ENCODE measurements around the gene STX18.
A peak's percentile ranks its signal among the peaks of the same experiment; 100 is the strongest.
"Not testable (repeated sequence)": the region's sequence is repeated elsewhere in the genome, so short reads cannot be mapped to it uniquely, and the experiment has no call there.

STX18 gene

DNA sequence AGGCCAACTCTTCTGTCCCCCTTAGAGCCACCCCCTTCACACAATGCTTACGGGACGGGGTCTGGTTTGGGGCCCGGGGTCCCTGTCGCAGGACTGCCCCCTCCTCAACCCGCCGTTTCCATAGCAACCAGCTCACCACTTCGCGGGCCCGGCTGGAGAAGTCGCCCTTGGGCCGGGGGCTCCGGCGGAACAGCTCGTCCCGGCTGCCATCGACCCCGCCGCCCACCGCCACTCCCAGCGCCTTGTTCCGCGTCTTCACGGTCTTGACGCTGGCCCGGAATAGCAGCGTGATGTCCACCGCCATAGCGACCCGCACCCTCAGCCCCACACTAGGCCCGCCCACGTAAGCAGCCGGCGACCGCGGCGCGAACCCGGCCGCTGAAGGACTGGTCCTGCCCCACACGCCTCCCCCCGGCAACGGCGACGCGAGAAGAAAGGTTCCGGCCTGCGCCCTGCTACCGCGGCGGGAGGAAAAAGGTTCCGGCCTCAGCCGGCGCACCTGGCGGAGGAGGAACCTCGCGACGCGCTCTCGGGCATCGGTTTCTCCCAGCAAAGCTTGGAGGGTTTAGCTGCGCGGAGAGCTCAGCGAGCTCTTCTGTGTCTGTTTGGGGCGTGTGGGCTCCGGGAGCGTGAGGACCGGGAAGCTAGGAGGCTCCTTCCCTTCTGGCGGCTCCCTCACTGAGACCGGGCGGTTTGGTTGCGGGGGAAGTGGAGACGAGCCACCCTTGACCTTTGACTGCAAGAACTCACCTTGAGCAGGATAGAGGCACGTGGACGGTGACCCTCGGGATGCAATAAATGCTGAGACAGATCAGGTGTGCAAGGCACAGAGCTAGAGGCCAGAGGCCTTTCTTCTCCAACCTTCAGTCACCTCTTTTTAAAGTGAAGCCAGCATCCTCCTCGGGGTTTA lies at the start of gene STX18:
Gene STX18 (minus strand): TSS at position 388 of the 910 bp plus-strand sequence. CDS start 84 bp downstream, at position 304.
- peak; percentile 91 for DNase-seq

DNA sequence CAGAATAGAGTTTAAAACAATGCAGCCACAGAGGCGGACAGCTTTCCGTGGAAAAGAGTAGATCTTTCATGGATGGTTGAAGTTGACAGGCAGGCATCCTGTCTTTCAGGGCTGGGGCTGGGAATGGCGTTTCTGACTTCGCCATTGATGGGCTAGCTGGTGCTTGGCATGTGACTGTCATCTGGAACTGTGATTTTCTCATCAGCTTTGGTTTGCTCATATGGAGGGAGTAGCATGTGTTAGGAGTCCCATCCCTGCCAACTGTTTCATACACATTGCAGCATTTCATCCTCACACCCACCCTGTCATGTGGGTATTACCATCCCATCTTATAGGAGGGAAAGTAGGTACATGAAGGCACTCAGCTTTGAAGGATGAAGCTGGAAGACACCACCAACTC lies 49.2 kb upstream of the STX18 start:
- DNase-seq, result no peak

DNA sequence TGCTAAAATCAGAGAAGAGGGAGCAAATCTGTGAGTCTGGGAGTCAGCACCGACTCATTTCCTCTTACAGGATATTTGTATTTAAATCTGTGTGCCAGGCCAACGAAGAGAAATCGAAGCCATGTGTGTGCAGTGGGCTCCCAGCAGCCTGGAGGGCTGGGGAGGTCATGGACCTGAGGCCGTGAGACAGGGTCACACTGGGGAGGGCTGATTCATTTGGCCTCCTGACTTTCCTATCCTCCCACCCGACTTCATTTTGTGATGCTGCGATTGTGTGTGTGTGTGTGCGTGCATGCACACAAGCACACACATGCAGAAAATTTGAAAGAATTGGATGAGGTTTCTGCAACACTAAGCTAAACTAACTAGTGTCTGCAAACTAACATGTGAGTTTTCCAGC lies 48.7 kb upstream of the STX18 start:
- DNase-seq, result no peak

DNA sequence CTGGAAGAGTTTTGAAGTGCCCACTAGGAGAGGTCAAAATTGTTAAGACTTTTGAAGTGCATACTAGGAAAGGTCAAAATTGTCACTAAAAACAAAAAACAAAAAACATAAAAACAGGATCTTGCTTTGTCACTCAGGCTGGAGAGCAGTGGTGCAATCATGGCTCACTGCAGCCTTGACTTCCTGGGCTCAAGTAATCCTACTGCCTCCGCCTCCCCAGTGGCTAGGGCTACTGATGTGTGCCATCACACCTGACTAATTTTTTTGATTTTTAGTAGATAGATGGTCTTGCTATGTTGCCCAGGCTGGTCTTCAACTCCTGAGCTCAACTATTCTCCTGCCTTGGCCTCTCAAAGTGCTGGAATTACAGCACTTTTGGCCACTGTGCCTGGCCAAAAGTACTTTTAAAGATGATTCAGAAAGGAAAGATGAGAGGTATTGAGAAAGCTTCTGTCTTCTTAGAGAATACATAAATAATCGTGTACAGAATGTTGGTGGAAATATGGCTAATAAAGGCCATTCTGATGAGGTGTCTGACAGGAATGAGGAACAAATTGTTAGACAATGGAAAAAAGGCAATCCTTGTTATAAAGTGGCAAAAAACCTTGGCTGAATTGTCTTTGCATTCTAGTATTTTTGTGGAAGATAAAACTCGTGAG lies 43.3 kb upstream of the STX18 start:
- no peak for DNase-seq

DNA sequence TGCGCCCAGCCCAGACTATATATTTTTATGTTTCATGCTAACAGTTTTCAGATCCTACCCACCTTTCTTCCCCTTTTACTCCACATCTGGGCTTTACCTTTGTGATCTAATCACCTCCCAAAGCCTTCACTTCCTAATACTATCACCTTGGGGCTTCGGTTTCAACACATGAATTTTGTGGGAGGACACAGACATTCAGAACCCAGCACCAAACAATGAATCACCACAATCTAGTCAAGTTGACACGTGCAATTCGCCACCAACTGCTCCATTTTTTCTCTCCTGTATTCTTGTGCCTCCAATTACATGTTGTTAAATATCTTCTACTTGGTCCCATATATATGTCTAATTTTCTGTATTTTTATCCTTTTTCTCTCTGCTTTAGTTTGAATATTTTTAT lies 41.8 kb upstream of the STX18 start:
- no peak for DNase-seq

DNA sequence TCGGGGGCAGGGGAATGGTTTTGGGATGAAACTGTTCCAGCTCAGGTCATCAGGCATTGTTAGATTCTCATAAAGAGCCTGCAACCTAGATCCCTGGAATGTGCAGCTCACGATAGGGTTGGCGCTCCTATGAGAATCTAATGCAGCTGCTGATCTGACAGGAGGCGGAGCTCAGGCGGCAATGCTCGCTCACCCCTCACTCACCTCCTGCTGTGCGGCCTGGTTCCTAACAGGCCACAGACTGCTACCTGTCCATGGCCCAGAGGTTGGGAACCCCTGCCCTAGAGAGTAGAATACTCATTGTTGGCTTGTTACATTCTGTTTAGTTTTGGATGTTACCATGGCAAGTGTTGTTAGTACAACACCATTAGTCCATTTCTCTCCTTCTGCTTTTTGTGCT lies 40.8 kb upstream of the STX18 start:
- no peak for DNase-seq

DNA sequence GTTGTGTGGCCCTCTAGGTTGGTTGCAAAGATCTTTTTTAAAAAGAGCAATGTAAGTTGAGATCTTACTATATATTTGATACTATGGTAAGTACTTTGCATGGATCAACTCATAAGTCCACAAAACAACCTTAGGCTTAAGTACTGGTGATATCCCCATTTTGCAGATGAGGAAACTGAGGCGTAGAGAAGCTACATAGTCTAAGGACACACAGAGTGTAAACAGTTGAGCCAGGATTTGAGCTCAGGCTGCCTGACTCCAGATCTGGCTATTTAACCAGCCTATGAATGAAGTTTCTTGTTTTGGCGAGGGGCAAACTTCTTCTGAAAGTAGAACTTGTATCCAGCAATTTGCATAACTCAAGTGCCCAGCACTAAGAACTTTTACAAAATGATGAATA lies 38.6 kb upstream of the STX18 start:
- no peak for DNase-seq

DNA sequence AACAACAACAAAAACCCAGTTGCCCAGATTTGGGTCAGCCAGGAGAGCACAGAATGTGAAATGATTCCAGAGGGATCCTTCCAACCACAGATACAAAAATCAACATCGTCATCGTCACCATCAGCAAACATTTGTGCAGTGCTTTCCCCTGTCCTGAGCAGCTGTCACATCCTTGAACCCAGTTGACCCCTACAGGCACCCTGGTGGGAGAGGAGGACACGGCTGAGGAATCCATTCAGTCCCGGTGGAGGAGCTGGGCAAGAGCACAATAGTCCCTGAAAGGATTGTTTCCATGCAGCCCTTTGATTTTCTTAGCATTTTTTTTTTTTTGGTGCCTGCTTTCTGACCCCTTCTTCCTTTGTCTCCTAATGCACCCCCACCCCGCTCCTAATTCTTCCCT lies 37.1 kb upstream of the STX18 start:
- no peak for DNase-seq

DNA sequence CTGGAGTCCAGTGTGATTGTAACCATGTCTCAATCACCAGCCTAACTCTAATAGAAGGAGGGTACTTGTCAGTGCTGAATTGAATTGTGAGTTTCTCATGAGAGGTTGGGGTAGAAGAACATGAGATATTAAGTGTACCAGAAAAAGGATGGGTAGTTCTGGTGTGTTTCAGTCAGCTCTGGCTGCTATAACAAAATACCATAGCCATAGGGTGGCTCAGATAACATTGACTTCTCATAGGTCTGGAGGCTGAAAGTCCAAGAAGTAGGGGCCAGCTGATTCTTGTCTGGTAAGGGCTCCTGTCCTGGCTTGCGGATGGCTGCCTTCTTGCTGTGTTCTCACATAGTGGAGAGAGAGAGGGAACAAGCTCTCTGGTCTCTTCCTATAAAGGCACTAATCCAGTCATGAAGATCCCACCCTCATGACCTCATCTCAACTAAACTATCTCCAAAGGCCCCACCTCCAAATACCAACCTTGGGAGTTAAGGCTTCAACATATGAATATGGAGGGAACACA lies 35.6 kb upstream of the STX18 start:
- DNase-seq, result no peak

DNA sequence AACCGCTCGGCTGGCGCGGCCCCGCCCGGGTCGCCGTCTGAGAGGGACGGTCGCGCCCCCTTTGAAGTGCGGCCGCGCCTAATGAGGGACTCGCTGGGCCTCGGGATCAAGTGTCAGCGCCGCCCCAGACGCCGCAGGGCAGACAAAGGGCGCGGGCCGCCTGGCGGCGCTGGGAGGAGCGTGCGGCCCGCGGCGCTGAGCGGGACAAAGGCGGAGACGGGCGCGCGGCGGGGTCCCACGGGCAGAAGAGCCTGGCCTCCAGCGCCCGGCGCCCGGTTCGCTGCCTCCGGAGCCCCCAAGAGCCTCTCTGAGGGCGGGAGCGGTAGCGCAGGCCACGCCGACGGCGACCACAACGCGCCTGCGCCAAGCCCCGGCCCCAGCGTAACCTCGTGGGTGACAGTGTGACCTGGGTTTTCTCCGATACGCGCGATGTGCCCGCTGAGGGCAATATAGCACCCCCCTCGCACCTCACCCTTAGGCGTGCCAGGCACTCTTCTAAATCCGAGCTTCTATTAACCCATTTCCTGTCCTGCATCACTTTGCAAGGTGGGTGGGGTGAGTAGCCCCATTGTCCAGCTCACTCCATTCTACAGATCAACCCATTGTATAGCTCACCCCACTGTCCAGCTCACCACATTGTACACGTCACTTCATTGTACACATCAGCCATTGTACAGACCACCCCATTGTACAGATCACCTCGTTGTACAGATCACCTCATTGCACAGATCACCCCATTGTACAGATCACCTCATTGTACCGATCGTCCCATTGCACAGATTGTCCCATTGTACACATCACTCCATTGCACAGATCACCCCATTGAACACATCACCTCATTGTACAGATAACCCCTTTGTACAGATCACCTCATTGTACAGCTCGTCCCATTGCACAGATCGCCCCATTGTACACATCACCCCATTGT lies 33.7 kb upstream of the STX18 start:
- DNase-seq, result peak; percentile 73

DNA sequence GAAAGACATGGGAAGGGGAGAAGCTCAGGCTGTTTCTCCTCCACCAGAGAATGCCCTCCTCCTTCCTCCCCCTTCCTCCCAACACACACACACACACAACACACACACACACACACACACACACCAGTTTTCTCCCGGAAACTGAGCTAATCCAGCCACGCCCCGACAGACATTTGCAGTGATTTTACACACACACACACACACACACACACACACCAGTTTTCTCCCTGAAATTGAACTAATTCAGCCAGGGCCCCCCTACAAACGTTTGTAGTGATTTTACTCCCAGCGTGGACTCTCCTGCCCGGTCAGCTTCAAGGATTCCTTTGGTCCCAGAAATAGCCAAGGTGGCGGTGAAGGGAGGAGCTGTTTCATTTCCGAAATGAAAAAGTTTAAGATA lies 32.9 kb upstream of the STX18 start:
- peak; percentile 7 for DNase-seq

DNA sequence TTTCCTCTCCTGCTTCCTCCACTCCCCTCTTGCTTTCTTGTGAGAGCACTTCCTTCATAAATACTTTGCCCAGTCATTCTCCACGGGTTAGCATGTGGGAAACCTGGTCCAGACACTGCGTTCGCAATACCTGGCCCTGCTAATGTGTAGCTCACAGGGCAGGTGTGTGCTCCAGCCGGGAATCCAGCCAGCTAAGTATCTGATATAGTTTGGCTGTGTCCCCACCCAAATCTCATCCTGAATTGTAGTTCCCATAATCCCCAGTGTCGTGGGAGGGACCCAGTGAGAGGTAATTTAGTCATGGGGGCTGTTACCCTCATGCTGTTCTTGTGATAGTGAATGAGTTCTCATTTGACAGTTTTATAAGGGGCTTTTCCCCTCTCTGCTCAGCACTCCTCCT lies 32.2 kb upstream of the STX18 start:
- DNase-seq, result no peak

DNA sequence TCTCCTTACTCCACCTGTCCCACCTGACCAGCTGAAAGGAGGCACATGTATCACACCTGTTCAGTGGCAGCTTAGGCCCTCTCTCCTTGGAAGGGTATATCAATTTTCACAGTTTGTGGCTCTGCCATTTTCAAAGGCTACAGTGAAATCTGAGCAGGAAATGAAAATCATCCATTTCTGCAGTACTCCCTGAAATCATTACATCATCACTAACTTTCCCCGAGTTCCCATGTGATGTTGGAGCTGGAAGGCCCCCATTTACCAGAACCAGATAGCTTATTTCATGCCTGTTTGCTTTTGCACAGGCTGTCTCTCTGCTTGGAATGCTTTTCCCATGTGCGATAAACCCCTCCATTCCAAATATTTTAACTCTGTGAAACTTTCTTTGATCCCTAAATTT lies 31.0 kb upstream of the STX18 start:
- no peak for DNase-seq

DNA sequence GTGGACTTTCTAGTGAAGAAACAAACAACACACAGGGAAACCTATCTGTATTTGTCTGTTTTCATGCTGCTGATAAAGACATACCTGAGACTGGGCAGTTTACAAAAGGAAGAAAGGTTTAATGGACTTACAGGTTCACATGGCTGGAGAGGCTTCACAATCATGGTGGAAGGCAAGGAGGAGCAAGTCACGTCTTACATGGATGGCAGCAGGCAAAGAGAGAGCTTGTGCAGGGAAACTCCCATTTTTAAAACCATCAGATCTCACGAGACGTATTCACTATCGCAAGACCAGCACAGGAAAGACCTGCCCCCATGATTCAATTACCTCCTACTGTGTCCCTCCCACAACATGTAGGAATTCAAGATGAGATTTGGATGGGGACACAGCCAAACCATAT lies 28.0 kb upstream of the STX18 start:
- DNase-seq, result not testable (repeated sequence)

DNA sequence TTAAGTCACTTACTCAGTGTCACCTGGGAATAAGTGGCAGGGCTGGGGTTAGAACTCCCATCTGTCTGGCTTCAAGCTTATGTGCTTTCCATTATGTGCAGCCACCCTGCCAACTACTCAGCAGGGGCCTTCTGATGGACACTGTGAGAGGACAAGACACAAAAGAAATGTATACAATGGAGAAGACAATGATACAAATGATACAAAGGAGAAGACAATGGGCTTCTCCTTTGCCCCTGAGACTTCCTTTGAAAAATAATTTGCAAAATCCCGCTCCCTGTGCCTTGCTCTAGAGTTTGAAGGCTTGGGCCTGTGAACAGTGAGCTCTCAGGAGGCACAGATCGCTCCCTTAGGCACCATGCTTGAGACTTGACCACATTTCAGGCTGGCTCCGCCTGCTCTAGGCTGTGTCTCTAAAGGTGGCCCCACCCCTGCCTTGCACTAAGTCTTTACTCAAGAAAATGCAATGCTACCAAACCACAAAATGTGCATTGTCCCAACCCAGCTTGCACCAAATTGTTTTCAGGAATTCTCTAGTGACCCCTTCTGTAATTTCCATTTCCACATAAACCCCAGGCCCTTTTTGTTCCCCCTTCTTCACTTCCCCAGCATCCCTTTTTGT lies 27.1 kb upstream of the STX18 start:
- no peak for DNase-seq

DNA sequence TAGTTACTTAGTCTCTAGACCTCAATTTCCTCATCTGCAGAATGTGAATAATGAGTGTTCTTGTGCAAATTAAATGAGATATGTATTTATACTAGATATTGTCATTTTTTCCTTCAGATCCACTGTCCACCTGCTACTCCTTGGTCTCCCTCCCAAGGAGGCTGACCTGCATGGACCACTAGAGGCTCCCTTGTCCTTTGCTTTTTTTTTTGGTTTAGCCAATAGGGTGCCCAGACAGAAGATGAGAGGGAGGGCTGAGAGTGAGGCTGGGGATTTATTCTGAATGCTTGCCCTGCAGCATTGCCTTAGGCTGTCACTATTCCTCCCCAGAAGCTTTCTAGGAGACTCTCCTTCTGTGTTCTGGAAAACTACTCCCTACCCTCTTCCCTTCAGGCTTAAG lies 24.5 kb upstream of the STX18 start:
- DNase-seq, result not testable (repeated sequence)

DNA sequence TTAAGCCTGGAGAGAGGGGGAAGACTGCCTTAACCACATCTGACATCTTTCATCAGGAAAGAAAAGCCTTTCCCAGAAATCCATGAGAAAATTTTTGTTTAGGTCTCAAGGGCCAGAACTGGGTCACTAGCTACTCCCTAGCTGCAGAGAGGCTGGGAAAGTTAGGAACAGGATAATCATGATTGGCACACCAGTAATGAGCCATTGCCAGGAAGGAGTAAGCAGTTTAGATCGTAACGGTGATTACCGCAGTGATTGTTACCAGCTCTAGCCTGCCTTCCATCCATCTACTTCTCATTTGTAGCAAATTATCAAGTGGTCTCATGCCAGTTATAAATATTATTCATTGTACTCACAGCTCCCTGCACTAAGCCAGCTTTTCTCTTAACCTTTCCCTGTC lies 22.7 kb upstream of the STX18 start:
- no peak for DNase-seq

DNA sequence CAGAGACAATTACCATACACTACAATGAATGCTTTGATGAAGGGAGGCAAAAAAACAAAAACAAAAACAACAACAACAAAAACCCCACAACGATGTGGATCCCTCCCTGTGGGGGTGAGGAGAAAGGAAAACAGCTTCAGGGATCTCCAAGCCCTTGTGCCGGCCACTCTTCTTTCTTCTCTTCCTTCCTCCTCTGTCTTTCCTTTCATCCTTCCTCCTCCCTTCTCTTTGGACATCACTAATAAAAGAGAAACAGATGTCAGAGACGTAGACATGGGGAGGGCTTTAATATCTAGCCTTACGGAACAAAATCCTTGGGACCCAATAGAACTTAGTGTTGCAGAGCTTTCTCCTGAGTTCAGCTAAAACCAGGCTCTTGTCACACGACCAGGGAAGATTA lies 18.8 kb upstream of the STX18 start:
- DNase-seq, result no peak

DNA sequence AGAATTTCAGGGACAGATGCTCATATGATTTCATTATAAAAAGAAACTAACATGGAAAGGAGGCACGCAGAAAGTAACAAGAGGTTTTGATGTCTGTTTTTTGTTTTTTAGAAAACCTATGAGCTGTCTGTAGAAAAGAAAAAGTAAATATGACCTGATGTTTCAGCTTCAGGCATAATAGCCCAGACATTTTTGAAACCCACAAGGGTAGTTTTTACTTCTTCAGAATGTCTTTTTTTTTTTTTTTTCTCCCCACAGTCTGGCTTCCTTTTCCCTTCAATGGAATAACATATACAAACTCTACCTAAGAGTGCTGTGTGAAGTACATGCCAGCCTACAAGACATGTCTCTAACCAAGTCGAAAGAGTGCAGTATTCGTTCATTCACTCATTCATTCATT lies 18.3 kb upstream of the STX18 start:
- DNase-seq, result no peak

DNA sequence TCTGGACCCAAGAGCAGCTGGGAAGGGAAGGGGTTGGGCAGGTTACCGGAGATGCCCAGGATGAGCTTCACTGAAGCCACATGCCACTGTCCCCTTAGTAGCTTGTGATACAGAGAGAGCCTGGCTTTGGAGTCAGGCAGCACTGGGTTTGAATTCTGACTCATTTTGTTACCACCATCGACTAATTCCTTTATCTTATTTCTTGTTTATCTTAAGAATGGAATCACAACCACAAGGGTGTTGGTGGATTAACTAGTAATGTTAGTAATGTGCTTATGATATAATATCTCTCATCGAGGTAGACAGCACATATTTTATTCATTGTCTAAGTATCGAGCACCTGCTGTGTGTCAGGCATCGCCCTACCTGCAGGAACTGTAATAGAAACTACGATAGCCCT lies 17.7 kb upstream of the STX18 start:
- DNase-seq, result no peak

DNA sequence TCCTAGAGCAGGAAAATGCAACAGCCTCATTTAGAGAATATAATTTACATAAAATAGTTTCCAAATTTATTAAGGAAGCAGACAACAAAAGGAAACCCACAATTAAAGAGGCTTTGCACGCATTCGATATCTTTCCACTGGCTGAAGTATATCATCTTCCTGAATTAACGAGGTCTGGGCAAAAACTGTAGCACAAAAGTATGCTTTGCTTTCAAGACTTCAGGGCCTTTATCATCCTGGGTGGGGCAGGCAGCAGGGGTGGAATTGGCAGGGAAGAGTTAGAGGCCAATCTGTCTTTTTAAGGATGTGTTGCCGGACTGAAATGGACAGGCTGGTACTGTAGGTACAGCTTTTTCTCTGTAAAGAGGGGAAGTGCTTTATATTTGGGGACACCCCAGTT lies 17.0 kb upstream of the STX18 start:
- no peak for DNase-seq

DNA sequence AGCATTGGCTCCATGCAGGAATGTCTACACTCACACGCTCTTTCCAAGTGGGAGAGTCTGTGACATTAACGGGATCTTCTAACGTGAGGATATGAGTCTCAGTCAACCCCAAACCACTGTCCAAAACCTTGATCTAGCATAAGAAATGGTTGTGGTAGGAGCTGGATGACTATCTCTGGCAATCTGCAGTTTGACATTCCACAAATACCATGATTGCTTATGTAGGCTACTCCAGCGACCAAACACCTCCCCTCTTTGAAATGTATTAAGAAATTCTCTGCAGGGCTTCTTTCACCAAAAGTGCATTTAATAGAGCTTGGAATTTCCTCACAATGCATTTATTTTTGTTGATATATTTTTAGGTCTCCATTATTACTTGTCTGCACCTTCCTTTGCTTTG lies 14.1 kb upstream of the STX18 start:
- DNase-seq, result no peak

DNA sequence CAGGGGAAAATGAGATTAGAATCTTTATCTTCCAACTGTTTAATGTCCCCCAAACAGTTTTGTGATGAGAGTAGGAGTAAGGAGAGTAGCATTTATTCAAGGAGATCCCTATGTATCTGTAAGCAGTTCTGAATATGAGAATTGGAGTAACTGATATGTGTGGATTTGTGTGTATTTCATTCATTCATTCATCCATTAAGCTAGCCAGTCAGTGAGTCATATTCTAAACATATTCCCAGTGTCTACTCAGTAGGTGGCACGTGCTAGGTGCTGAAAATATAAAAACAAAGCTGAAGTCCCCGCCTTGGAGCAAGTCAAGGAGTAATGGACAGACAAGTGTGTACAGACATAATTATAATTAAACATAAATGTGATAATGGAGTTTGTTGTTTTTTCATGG lies 12.4 kb upstream of the STX18 start:
- DNase-seq, result no peak
